GM06990 (cell line): ENCODE measurements around the gene TMED1.

Source experiments
- DNase-seq: peaks from one replicate; pipeline ENCODE4 v3.0.0-alpha.2; 2011; ENCODE audit not compliant: insufficient read length; ENCODE audit errors: extremely low read depth
- H3K27me3 ChIP-seq: replicated peaks from 2 replicates; pipeline ENCODE4 v1.6.0; 2011; ENCODE audit warnings: low read length; ENCODE audit not compliant: control insufficient read depth, insufficient read depth
- H3K36me3 ChIP-seq: 2 replicates; pipeline ENCODE4 v1.5.1; 2011; ENCODE audit warnings: low read length; ENCODE audit not compliant: control insufficient read depth, insufficient read depth
- H3K4me3 ChIP-seq: replicated peaks from 2 replicates; pipeline ENCODE4 v1.5.1; 2011; ENCODE audit warnings: low read depth, mild to moderate bottlenecking, control low read depth, low read length
- CTCF ChIP-seq: IDR thresholded peaks from 2 replicates; pipeline ENCODE4 v1.5.1; 2011; ENCODE audit warnings: low read length, control low read depth, mild to moderate bottlenecking, inconsistent platforms; ENCODE audit not compliant: insufficient read depth, poor library complexity, severe bottlenecking

The TMED1 gene

GRCh38 chr19:10830370-10830769 lies 5.6 kb downstream of the TMED1 start:
- Histone ChIP-seq H3K4me3 (no peak overlapping the region), H3K36me3 (peaks cover 27% of the 10 kb centered on the region), H3K27me3 (no peaks in the 10 kb centered on the region)
- no peak for DNase-seq
- TF ChIP-seq CTCF, result no peak

- no peak for TF ChIP-seq CTCF
- DNase-seq, result no peak
- Histone ChIP-seq H3K36me3 (peaks cover 26% of the 10 kb centered on the region), H3K27me3 (no peaks in the 10 kb centered on the region), H3K4me3 (no peak overlapping the region)
Measured at GRCh38 chr19:10829967-10830366, 6.0 kb downstream of the TMED1 start.

- Histone ChIP-seq H3K27me3 (no peaks in the 10 kb centered on the region), H3K36me3 (peaks cover 27% of the 10 kb centered on the region)
- TF ChIP-seq CTCF, result no peak
Measured at GRCh38 chr19:10828981-10829821, 6.8 kb downstream of the TMED1 start.

GRCh38 chr19:10826846-10827245 lies 9.2 kb downstream of the TMED1 start:
- Histone ChIP-seq H3K4me3 (no peak overlapping the region), H3K27me3 (no peaks in the 10 kb centered on the region), H3K36me3 (peaks cover 26% of the 10 kb centered on the region)
- DNase-seq, result no peak
- TF ChIP-seq CTCF, result no peak

More at GRCh38 chr19:10828981-10829821, 6.8 kb downstream of the TMED1 start:
- no peak for DNase-seq
- H3K4me3 ChIP-seq, result no peak overlapping the region

- Histone ChIP-seq H3K4me3 (no peak overlapping the region), H3K27me3 (no peaks in the 10 kb centered on the region), H3K36me3 (peaks cover 26% of the 10 kb centered on the region)
- no peak for TF ChIP-seq CTCF
- DNase-seq, result no peak
Measured at GRCh38 chr19:10826231-10826630, 9.8 kb downstream of the TMED1 start.
